OCI-LY3 (cell line): ENCODE results near the gene ATXN2.

ENCODE experiments used
- CTCF ChIP-seq: fragments of 200-600, 300-600 bp; sonication (generic); IDR thresholded peaks from 2 replicates; pipeline ENCODE4 v1.5.1; 2014; ENCODE audit warnings: antibody characterized with exemption, low read length, low read depth
- EZH2phosphoT487 ChIP-seq: fragments of 200-600 bp; shearing (Covaris generic); IDR thresholded peaks from 2 replicates; pipeline ENCODE4 v1.6.1; 2018; ENCODE audit warnings: antibody characterized with exemption, mixed run types, low read depth

- no peak for TF ChIP-seq CTCF
- no peak for TF ChIP-seq EZH2phosphoT487
These were observed 1.1 kb downstream of the ATXN2 start for GRCh38 chr12:111597831-111598636.
